GM21515 (cell line): ENCODE measurements around the gene ATG13.

Experiments used
- ATAC-seq: cut with Tn5 transposase; IDR thresholded peaks from one replicate; pipeline ENCODE4 v1.9.1; 2021; ENCODE audit not compliant: unreplicated experiment

The ATG13 gene

GRCh38 chr11:46722566-46723358 is 105.4 kb downstream of the ATG13 start:
- ATAC-seq: no peak

GRCh38 chr11:46723359-46723680 is 106.0 kb downstream of the ATG13 start:
- no peak for ATAC-seq

GRCh38 chr11:46724088-46724487 is 106.7 kb downstream of the ATG13 start:
- no peak for ATAC-seq
